Glutamatergic neuron (in vitro differentiated cells): ENCODE results near the gene PML. TPM values are rescaled to one million over a fixed set of nuclear protein-coding genes. Genes with fewer than 3 reads are reported as not detected.
A peak's percentile ranks its signal among the peaks of the same experiment; 100 is the strongest.

Source experiments
- DNase-seq: peaks from one replicate; pipeline ENCODE4 v3.0.0; 2022
- H3K27ac Mint-ChIP-seq: one replicate; pipeline ENCODE4 v1.8.0; 2020; ENCODE audit warnings: mild to moderate bottlenecking, mixed read lengths, inconsistent platforms; ENCODE audit not compliant: unreplicated experiment
- H3K27me3 Mint-ChIP-seq: one replicate; pipeline ENCODE4 v1.8.0; 2020; ENCODE audit warnings: mild to moderate bottlenecking, moderate library complexity, mixed read lengths, inconsistent platforms; ENCODE audit not compliant: unreplicated experiment
- H3K36me3 Mint-ChIP-seq: one replicate; pipeline ENCODE4 v1.8.0; 2020; ENCODE audit warnings: mild to moderate bottlenecking, mixed read lengths, inconsistent platforms; ENCODE audit not compliant: unreplicated experiment
- H3K4me1 Mint-ChIP-seq: one replicate; pipeline ENCODE4 v1.8.0; 2020; ENCODE audit warnings: mild to moderate bottlenecking, low read depth, mixed read lengths, inconsistent platforms; ENCODE audit not compliant: unreplicated experiment
- H3K4me3 Mint-ChIP-seq: one replicate; pipeline ENCODE4 v1.8.0; 2020; ENCODE audit warnings: mild to moderate bottlenecking, mixed read lengths, inconsistent platforms; ENCODE audit not compliant: unreplicated experiment
- H3K9me3 Mint-ChIP-seq: one replicate; pipeline ENCODE4 v1.8.0; 2020; ENCODE audit warnings: mild to moderate bottlenecking, moderate library complexity, mixed read lengths, inconsistent platforms; ENCODE audit not compliant: unreplicated experiment
- total RNA-seq: library from RNA; stranded (reverse); fragmentation: NEBNext Ultra II Directional; extraction: Animal tissue kit (Norgen Biotek cat#: 25700); gene quantifications from one replicate; pipeline ENCODE4 v1.2.1, GENCODE V29; 2021; ENCODE audit not compliant: unreplicated experiment
- TF ChIP-seq, protein P1 (sequence below): fragments of 200-600 bp; sonication (generic); IDR thresholded peaks from one replicate; pipeline ENCODE4 v1.5.0; 2021; ENCODE audit not compliant: partially characterized antibody, unreplicated experiment

Gene PML
- total RNA-seq, 1 donor from 2014 or later = 27.6 TPM

DNA sequence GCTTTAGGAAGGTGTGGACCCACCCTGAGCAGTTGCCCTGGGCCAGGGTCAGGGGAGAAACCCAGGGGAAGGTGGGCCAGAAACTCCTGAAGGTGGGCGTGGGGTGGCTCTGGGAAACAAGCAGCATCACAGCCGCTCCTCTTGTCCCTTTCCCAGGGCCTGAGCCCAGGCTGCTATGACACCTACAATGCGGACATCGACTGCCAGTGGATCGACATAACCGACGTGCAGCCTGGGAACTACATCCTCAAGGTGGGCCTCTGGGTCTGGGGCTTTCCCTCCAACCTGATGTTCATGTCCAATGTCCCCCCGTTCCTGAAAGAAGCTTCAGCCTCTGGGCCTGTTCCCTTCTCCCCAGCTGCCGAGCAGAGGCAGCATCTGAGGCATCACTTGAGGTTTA is 46.9 kb upstream of the PML start:
- peaks cover 21% of the 10 kb centered on the region for H3K27me3 Mint-ChIP-seq
- peaks cover 35% of the 10 kb centered on the region for H3K9me3 Mint-ChIP-seq
- TF ChIP-seq, protein P1, sequence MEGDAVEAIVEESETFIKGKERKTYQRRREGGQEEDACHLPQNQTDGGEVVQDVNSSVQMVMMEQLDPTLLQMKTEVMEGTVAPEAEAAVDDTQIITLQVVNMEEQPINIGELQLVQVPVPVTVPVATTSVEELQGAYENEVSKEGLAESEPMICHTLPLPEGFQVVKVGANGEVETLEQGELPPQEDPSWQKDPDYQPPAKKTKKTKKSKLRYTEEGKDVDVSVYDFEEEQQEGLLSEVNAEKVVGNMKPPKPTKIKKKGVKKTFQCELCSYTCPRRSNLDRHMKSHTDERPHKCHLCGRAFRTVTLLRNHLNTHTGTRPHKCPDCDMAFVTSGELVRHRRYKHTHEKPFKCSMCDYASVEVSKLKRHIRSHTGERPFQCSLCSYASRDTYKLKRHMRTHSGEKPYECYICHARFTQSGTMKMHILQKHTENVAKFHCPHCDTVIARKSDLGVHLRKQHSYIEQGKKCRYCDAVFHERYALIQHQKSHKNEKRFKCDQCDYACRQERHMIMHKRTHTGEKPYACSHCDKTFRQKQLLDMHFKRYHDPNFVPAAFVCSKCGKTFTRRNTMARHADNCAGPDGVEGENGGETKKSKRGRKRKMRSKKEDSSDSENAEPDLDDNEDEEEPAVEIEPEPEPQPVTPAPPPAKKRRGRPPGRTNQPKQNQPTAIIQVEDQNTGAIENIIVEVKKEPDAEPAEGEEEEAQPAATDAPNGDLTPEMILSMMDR = no peak
- peaks cover 12% of the 10 kb centered on the region for H3K36me3 Mint-ChIP-seq
- peaks cover 52% of the 10 kb centered on the region for H3K4me1 Mint-ChIP-seq
- no peak overlapping the region for H3K4me3 Mint-ChIP-seq
- DNase-seq = no peak
- no peak overlapping the region for H3K27ac Mint-ChIP-seq

DNA sequence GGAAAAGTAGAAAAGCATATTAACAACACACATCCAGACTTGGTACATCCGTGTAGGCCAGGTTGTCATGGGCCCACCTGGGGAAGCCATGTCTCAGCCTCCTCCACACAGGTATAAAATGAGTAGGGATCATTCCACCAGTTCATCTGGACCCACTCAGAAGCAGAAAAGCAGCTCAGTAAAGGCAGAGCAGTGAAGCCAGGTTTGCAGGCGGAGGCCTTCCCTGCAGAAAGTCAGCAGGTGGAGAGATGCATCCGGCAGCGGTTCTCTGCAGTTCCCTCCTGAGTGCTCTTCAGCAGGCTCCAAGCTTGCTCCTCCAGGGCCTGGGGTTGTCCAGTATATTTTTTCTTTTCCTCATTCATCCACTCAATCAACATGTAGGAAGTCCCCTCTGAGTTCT is 46.1 kb upstream of the PML start:
- Mint-ChIP-seq H3K4me3 (no peak overlapping the region), H3K27ac (peak overlapping the region; percentile 70), H3K4me1 (peaks cover 53% of the 10 kb centered on the region), H3K9me3 (peaks cover 35% of the 10 kb centered on the region), H3K36me3 (peaks cover 12% of the 10 kb centered on the region), H3K27me3 (peaks cover 21% of the 10 kb centered on the region)
- TF ChIP-seq, protein P1 = no peak
- no peak for DNase-seq

DNA sequence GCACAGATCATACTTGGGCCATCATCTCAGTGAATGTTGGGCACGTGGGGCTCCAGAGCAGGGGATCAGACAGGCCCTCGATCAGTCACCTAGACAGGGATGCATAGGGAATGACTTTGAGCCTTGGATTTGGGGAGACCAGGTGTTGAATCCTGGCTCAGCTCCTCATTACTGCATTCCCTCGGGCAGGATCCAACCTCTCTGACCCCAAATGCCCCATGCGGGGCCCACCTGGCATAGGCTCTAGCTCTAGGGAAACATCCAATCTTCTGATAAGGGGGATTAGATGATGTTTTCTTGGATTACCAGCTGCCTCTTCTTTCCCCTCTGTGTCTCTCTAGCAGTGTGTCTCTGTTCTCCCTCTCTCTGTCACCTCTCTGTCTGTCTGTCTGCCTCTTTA is 45.5 kb upstream of the PML start:
- Mint-ChIP-seq H3K27me3 (peaks cover 24% of the 10 kb centered on the region), H3K9me3 (peaks cover 35% of the 10 kb centered on the region), H3K4me1 (peaks cover 56% of the 10 kb centered on the region), H3K27ac (peak overlapping the region; percentile 100), H3K4me3 (peak overlapping the region; percentile 40), H3K36me3 (peaks cover 12% of the 10 kb centered on the region)
- DNase-seq = no peak
- TF ChIP-seq, protein P1 = no peak

DNA sequence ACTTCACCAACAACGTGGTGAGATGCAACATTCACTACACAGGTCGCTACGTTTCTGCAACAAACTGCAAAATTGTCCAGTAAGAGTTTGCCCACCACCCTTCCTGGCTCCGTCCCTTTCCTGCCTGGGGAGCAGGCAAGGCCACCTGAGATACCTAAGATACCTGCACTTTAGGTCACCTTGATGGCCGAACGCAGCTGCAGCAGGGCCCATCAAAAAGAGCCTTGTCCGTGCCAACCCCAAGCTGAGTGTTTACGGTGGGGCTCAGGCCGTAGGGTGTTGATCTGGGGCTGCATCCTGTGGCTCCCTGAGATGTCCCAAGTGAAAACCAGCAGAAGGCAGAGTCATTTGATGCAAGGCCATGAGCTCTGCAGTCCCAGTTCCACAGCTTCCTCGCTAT is 45.0 kb upstream of the PML start:
- Mint-ChIP-seq H3K27ac (peak overlapping the region; percentile 100), H3K9me3 (peaks cover 35% of the 10 kb centered on the region), H3K27me3 (peaks cover 24% of the 10 kb centered on the region), H3K4me3 (peak overlapping the region; percentile 40), H3K4me1 (peaks cover 53% of the 10 kb centered on the region), H3K36me3 (peaks cover 12% of the 10 kb centered on the region)
- DNase-seq = no peak
- TF ChIP-seq, protein P1 = no peak

DNA sequence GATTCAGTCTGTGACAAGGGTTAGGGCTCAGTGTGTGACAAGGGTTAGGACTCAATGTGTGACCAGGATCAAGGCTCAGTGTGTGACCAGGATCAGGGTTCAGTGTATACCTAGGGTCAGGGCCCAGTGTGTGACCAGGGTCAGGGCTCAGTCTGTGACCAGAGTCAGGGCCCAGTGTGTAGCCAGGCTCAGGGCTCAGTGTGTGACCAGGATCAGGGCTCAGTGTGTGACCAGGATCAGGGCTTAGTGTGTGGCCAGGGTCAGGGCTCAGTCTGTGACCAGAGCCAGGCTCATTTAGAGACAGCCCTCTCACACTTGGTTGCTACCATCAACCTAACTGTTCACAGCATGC is 44.1 kb upstream of the PML start:
- Mint-ChIP-seq H3K4me3 (peak overlapping the region; percentile 77), H3K36me3 (peaks cover 7% of the 10 kb centered on the region), H3K27ac (peak overlapping the region; percentile 100), H3K4me1 (peaks cover 47% of the 10 kb centered on the region), H3K9me3 (peaks cover 29% of the 10 kb centered on the region), H3K27me3 (peaks cover 27% of the 10 kb centered on the region)
- TF ChIP-seq, protein P1 = no peak
- DNase-seq = no peak
